ENCODE data around the gene COL4A5.
"Not testable (repeated sequence)": the region's sequence is repeated elsewhere in the genome, so short reads cannot be mapped to it uniquely, and the experiment has no call there.

COL4A5 gene

GRCh38 chrX:108453841-108454240 is 14.2 kb downstream of the COL4A5 start:
- no peak for TF ChIP-seq CTCF (IDR thresholded peaks at IDR 0.05; ENCODE audit: borderline replicate concordance, control extremely low read depth, extremely low read depth, insufficient read depth, missing control alignments)

GRCh38 chrX:108456971-108457477 is 17.4 kb downstream of the COL4A5 start:
- in situ Hi-C loops (cut with MboI; ENCODE audit: low sequenced_read_pairs, unreplicated experiment): no loop called here
- no peak for DNase-seq (ENCODE audit: low spot score)
- no peak for TF ChIP-seq CTCF (IDR thresholded peaks at IDR 0.05; ENCODE audit: borderline replicate concordance, control extremely low read depth, extremely low read depth, insufficient read depth, missing control alignments)

More at GRCh38 chrX:108453841-108454240, 14.2 kb downstream of the COL4A5 start:
- DNase-seq (ENCODE audit: low spot score): no peak
- in situ Hi-C loops (cut with MboI; ENCODE audit: low sequenced_read_pairs, unreplicated experiment): no loop called here

GRCh38 chrX:108464604-108465003 is 25.0 kb downstream of the COL4A5 start:
- no peak for TF ChIP-seq CTCF (IDR thresholded peaks at IDR 0.05; ENCODE audit: borderline replicate concordance, control extremely low read depth, extremely low read depth, insufficient read depth, missing control alignments)
- DNase-seq (ENCODE audit: low spot score): no peak
- in situ Hi-C loops (cut with MboI; ENCODE audit: low sequenced_read_pairs, unreplicated experiment): no loop called here

- TF ChIP-seq CTCF (IDR thresholded peaks at IDR 0.05; ENCODE audit: borderline replicate concordance, control extremely low read depth, extremely low read depth, insufficient read depth, missing control alignments): no peak
- no peak for DNase-seq (ENCODE audit: low spot score)
- in situ Hi-C loops (cut with MboI; ENCODE audit: low sequenced_read_pairs, unreplicated experiment): no loop called here
These were observed 28.8 kb downstream of the COL4A5 start for GRCh38 chrX:108468486-108468885.

GRCh38 chrX:108473979-108474378 is 34.3 kb downstream of the COL4A5 start:
- in situ Hi-C loops (cut with MboI; ENCODE audit: low sequenced_read_pairs, unreplicated experiment): no loop called here
- TF ChIP-seq CTCF (IDR thresholded peaks at IDR 0.05; ENCODE audit: borderline replicate concordance, control extremely low read depth, extremely low read depth, insufficient read depth, missing control alignments): no peak
- DNase-seq (ENCODE audit: low spot score): no peak

- in situ Hi-C loops (cut with MboI; ENCODE audit: low sequenced_read_pairs, unreplicated experiment); DNase-seq (ENCODE audit: low spot score): not testable (repeated sequence)
These were observed 41.9 kb downstream of the COL4A5 start for GRCh38 chrX:108481528-108481927.

- DNase-seq (ENCODE audit: low spot score): no peak
- in situ Hi-C loops (cut with MboI; ENCODE audit: low sequenced_read_pairs, unreplicated experiment): no loop called here
- no peak for TF ChIP-seq CTCF (IDR thresholded peaks at IDR 0.05; ENCODE audit: borderline replicate concordance, control extremely low read depth, extremely low read depth, insufficient read depth, missing control alignments)
These were observed 44.6 kb downstream of the COL4A5 start for GRCh38 chrX:108484251-108484650.

Measured in GM13976 (cell line).